Neural cell (in vitro differentiated cells): Measurements from ENCODE around the gene MCCD1. TPM values are rescaled to one million over a fixed set of nuclear protein-coding genes. Genes with fewer than 3 reads are reported as not detected.

ENCODE experiments used
- H2AFZ ChIP-seq: fragments of 200-600, 300-800 bp; sonication (generic), shearing (Covaris generic); 2 replicates; pipeline ENCODE4 v1.6.0; 2014; ENCODE audit warnings: low read depth, mild to moderate bottlenecking, antibody characterized with exemption, low read length, moderate library complexity
- H3F3A ChIP-seq: fragments of 200-600 bp; shearing (Covaris generic); 2 replicates; pipeline ENCODE4 v1.6.1; 2016; ENCODE audit warnings: mild to moderate bottlenecking, moderate library complexity, mixed read lengths, antibody characterized with exemption, low read length; ENCODE audit not compliant: insufficient read depth, poor library complexity, severe bottlenecking
- H3K27ac ChIP-seq: fragments of 200-600, 300-800 bp; sonication (generic), shearing (Covaris generic); 2 replicates; pipeline ENCODE4 v1.5.1; 2014; ENCODE audit warnings: mild to moderate bottlenecking, low read length, moderate library complexity
- H3K27me3 ChIP-seq: fragments of 300-800, 200-600 bp; sonication (generic), shearing (Covaris generic); 2 replicates; pipeline ENCODE4 v1.6.0; 2014; ENCODE audit warnings: mild to moderate bottlenecking, low read depth, low read length, moderate library complexity; ENCODE audit not compliant: insufficient read depth
- H3K36me3 ChIP-seq: fragments of 300-800, 200-600 bp; sonication (generic), shearing (Covaris generic); 2 replicates; pipeline ENCODE4 v1.5.1; 2014; ENCODE audit warnings: mild to moderate bottlenecking, antibody characterized with exemption, low read length, moderate library complexity; ENCODE audit not compliant: insufficient read depth
- H3K4me2 ChIP-seq: fragments of 300-800, 200-600 bp; sonication (generic), shearing (Covaris generic); 2 replicates; pipeline ENCODE4 v1.6.0; 2014; ENCODE audit warnings: mild to moderate bottlenecking, low read length
- H3K4me3 ChIP-seq: fragments of 300-800, 200-600 bp; sonication (generic), shearing (Covaris generic); 2 replicates; pipeline ENCODE4 v1.5.1; 2014; ENCODE audit warnings: mild to moderate bottlenecking, low read length, moderate library complexity
- H3K79me2 ChIP-seq: fragments of 200-600 bp; shearing (Covaris generic); replicated peaks from 2 replicates; pipeline ENCODE4 v1.6.0; 2014; ENCODE audit warnings: mild to moderate bottlenecking, low read length, moderate library complexity; ENCODE audit not compliant: insufficient read depth
- H3K9ac ChIP-seq: fragments of 300-800, 200-600 bp; sonication (generic), shearing (Covaris generic); 2 replicates; pipeline ENCODE4 v1.6.1; 2016; ENCODE audit warnings: mild to moderate bottlenecking, low read length, mixed read lengths
- H3K9me2 ChIP-seq: fragments of 200-600 bp; shearing (Covaris generic); 2 replicates; pipeline ENCODE4 v1.6.1; 2016; ENCODE audit warnings: mild to moderate bottlenecking, low read length, mixed read lengths; ENCODE audit not compliant: insufficient read depth
- H3K9me3 ChIP-seq: fragments of 200-600, 300-800 bp; sonication (generic), shearing (Covaris generic); 2 replicates; pipeline ENCODE4 v1.6.1; 2016; ENCODE audit warnings: mild to moderate bottlenecking, mixed run types, low read length, moderate library complexity, mixed read lengths
- H4K20me1 ChIP-seq: fragments of 200-600 bp; shearing (Covaris generic); 2 replicates; pipeline ENCODE4 v1.6.1; 2016; ENCODE audit warnings: mild to moderate bottlenecking, mixed run types; ENCODE audit not compliant: insufficient read depth
- EP300 ChIP-seq: fragments of 450-650 bp; conservative IDR thresholded peaks from 2 replicates; pipeline ENCODE4 v1.6.1; 2014; ENCODE audit warnings: antibody characterized with exemption, mild to moderate bottlenecking, moderate library complexity; ENCODE audit not compliant: poor library complexity, severe bottlenecking
- EZH2 ChIP-seq: fragments of 200-600, 300-800 bp; shearing (Covaris generic), sonication (generic); IDR thresholded peaks from 2 replicates; pipeline ENCODE4 v1.6.1; 2014; ENCODE audit warnings: antibody characterized with exemption, low read length, borderline replicate concordance, mild to moderate bottlenecking; ENCODE audit not compliant: insufficient read depth, poor library complexity, severe bottlenecking
- MXI1 ChIP-seq: fragments of 450-650 bp; conservative IDR thresholded peaks from 2 replicates; pipeline ENCODE4 v1.6.1; 2014; ENCODE audit warnings: antibody characterized with exemption, mild to moderate bottlenecking; ENCODE audit not compliant: poor library complexity, severe bottlenecking
- POLR2AphosphoS5 ChIP-seq: IDR thresholded peaks from 2 replicates; pipeline ENCODE4 v1.6.1; 2012
- RAD21 ChIP-seq: fragments of 450-650 bp; conservative IDR thresholded peaks from 2 replicates; pipeline ENCODE4 v1.6.1; 2014; ENCODE audit warnings: antibody characterized with exemption, mild to moderate bottlenecking, moderate library complexity
- REST ChIP-seq: IDR thresholded peaks from 2 replicates; pipeline ENCODE4 v1.6.1; 2012; ENCODE audit warnings: borderline replicate concordance
- SMC3 ChIP-seq: fragments of 450-650 bp; conservative IDR thresholded peaks from 2 replicates; pipeline ENCODE4 v1.6.1; 2014; ENCODE audit warnings: antibody characterized with exemption, mild to moderate bottlenecking, moderate library complexity; ENCODE audit not compliant: poor library complexity
- TAF1 ChIP-seq: IDR thresholded peaks from 2 replicates; pipeline ENCODE4 v1.6.1; 2012; ENCODE audit warnings: low read depth
- polyA plus RNA-seq: library from polyadenylated mRNA; depleted of rRNA; stranded (reverse); fragments of >200 nt; gene quantifications from 2 replicates; pipeline ENCODE4 v1.2.3, GENCODE V29; 2014
- TF ChIP-seq, protein P1 (sequence below): fragments of 450-650 bp; IDR thresholded peaks from 2 replicates; pipeline ENCODE4 v1.5.1; 2014; ENCODE audit warnings: antibody characterized with exemption, mild to moderate bottlenecking, moderate library complexity; ENCODE audit not compliant: poor library complexity, severe bottlenecking

MCCD1 gene
- polyA plus RNA-seq, 1 donor from 2014 or later = not detected

- Histone ChIP-seq H3K79me2 (no peaks in the 10 kb centered on the region), H3K9ac (no peak overlapping the region), H3K4me2 (no peak overlapping the region), H3K9me3 (no peaks in the 10 kb centered on the region), H3K36me3 (no peaks in the 10 kb centered on the region), H3K27ac (no peak overlapping the region), H3K27me3 (no peaks in the 10 kb centered on the region), H3K4me3 (no peak overlapping the region), H4K20me1 (no peaks in the 10 kb centered on the region), H2AFZ (no peak overlapping the region), H3K9me2 (no peaks in the 10 kb centered on the region), H3F3A (no peaks in the 10 kb centered on the region)
- TF ChIP-seq SMC3 (no peak), RAD21 (no peak)
These were observed 31.4 kb downstream of the MCCD1 start for GRCh38 chr6:31559958-31560696.

DNA sequence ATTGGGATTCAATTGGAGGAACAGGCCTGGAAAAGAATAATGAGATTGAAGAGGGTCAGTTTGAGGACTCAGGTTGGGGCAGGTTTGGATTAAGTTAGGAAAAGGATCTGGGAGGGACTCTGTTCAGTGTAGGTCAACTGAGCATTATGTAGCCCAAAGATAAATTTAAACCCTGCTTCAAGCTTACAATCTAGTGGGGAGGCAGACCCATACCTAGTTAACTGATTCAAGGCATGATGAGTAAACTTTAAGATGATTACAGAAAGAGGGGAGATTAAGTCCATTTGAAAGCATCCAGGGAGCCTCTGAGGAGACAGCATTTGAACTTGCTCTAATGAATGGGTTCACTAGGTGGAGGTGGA, 31.9 kb downstream of the MCCD1 start:
- Histone ChIP-seq H3K9me3 (no peaks in the 10 kb centered on the region), H3K9me2 (no peaks in the 10 kb centered on the region), H3K79me2 (no peaks in the 10 kb centered on the region), H3K4me3 (no peak overlapping the region), H3K4me2 (no peak overlapping the region), H3K27me3 (no peaks in the 10 kb centered on the region), H2AFZ (no peak overlapping the region), H3F3A (no peaks in the 10 kb centered on the region), H3K36me3 (no peaks in the 10 kb centered on the region), H3K27ac (no peak overlapping the region), H3K9ac (no peak overlapping the region), H4K20me1 (no peaks in the 10 kb centered on the region)
- TF ChIP-seq RAD21 = no peak
- TF ChIP-seq REST = no peak
- TF ChIP-seq, protein P1, sequence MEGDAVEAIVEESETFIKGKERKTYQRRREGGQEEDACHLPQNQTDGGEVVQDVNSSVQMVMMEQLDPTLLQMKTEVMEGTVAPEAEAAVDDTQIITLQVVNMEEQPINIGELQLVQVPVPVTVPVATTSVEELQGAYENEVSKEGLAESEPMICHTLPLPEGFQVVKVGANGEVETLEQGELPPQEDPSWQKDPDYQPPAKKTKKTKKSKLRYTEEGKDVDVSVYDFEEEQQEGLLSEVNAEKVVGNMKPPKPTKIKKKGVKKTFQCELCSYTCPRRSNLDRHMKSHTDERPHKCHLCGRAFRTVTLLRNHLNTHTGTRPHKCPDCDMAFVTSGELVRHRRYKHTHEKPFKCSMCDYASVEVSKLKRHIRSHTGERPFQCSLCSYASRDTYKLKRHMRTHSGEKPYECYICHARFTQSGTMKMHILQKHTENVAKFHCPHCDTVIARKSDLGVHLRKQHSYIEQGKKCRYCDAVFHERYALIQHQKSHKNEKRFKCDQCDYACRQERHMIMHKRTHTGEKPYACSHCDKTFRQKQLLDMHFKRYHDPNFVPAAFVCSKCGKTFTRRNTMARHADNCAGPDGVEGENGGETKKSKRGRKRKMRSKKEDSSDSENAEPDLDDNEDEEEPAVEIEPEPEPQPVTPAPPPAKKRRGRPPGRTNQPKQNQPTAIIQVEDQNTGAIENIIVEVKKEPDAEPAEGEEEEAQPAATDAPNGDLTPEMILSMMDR = no peak
- TF ChIP-seq EP300 = no peak
- no peak for TF ChIP-seq SMC3
- TF ChIP-seq EZH2 = no peak
- no peak for TF ChIP-seq POLR2AphosphoS5
- TF ChIP-seq TAF1 = no peak
- no peak for TF ChIP-seq MXI1
